ENCODE results near the gene ZNF276. TPM values are rescaled to one million over a fixed set of nuclear protein-coding genes. Genes with fewer than 3 reads are reported as not detected.

The ZNF276 gene
- polyA plus RNA-seq, 1 donor = 22.1 TPM

- DNase-seq (ENCODE audit: low read depth) = no peak
Measured at GRCh38 chr16:89711601-89712273, 9.6 kb upstream of the ZNF276 start.

GRCh38 chr16:89712274-89712781, 9.0 kb upstream of the ZNF276 start:
- no peak for DNase-seq (ENCODE audit: low read depth)

- DNase-seq (ENCODE audit: low read depth) = no peak
Measured at GRCh38 chr16:89716493-89716892, 4.8 kb upstream of the ZNF276 start.

GRCh38 chr16:89716916-89717687, 4.2 kb upstream of the ZNF276 start:
- DNase-seq (ENCODE audit: low read depth) = no peak

- no peak for DNase-seq (ENCODE audit: low read depth)
Measured at GRCh38 chr16:89717688-89718505, 3.4 kb upstream of the ZNF276 start.

- DNase-seq (ENCODE audit: low read depth) = no peak
Measured at GRCh38 chr16:89720551-89720812, 855 bp upstream of the ZNF276 start.

GRCh38 chr16:89721546-89722391, 432 bp downstream of the ZNF276 start:
- DNase-seq (ENCODE audit: low read depth) = no peak

- no peak for DNase-seq (ENCODE audit: low read depth)
Measured at GRCh38 chr16:89722392-89723278, 1.3 kb downstream of the ZNF276 start.

GRCh38 chr16:89723279-89724250, 2.2 kb downstream of the ZNF276 start:
- DNase-seq (ENCODE audit: low read depth) = no peak

GRCh38 chr16:89727406-89728120, 6.2 kb downstream of the ZNF276 start:
- DNase-seq (ENCODE audit: low read depth) = no peak

- no peak for DNase-seq (ENCODE audit: low read depth)
Measured at GRCh38 chr16:89729293-89729692, 8.0 kb downstream of the ZNF276 start.

- no peak for DNase-seq (ENCODE audit: low read depth)
Measured at GRCh38 chr16:89729863-89730593, 8.7 kb downstream of the ZNF276 start.

- no peak for DNase-seq (ENCODE audit: low read depth)
Measured at GRCh38 chr16:89730610-89731234, 9.4 kb downstream of the ZNF276 start.

GRCh38 chr16:89732142-89732917, 11.0 kb downstream of the ZNF276 start:
- DNase-seq (ENCODE audit: low read depth) = no peak

- DNase-seq (ENCODE audit: low read depth) = no peak
Measured at GRCh38 chr16:89732918-89733242, 11.5 kb downstream of the ZNF276 start.

GRCh38 chr16:89733322-89733721, 12.0 kb downstream of the ZNF276 start:
- no peak for DNase-seq (ENCODE audit: low read depth)

GRCh38 chr16:89733792-89734191, 12.5 kb downstream of the ZNF276 start:
- DNase-seq (ENCODE audit: low read depth) = no peak
